Fibroblast of lung (primary cell): ENCODE data around the gene ZP1. TPM values are rescaled to one million over a fixed set of nuclear protein-coding genes. Genes with fewer than 3 reads are reported as not detected.

Source experiments
- DNase-seq, 2 donors: peaks; one replicate each; pipeline versions ENCODE4 v3.0.0 to v3.0.0-alpha.2; 2010; ENCODE audit warnings: low read depth in 2 of 2
- H2AFZ ChIP-seq: 2 replicates; pipeline ENCODE4 v1.5.1; 2012; ENCODE audit warnings: low read length, control low read depth, inconsistent platforms
- H3K27ac ChIP-seq: 2 replicates; pipeline ENCODE4 v1.5.1; 2011; ENCODE audit warnings: low read length, control low read depth; ENCODE audit not compliant: insufficient read depth
- H3K27me3 ChIP-seq: 2 replicates; pipeline ENCODE4 v1.5.1; 2011; ENCODE audit warnings: mild to moderate bottlenecking, low read length; ENCODE audit not compliant: control insufficient read depth, insufficient read depth
- H3K36me3 ChIP-seq: 2 replicates; pipeline ENCODE4 v1.5.1; 2011; ENCODE audit warnings: low read length; ENCODE audit not compliant: control insufficient read depth, insufficient read depth
- H3K4me1 ChIP-seq: 2 replicates; pipeline ENCODE4 v1.5.1; 2011; ENCODE audit warnings: low read length; ENCODE audit not compliant: control insufficient read depth, insufficient read depth; ENCODE audit errors: extremely low read depth
- H3K4me2 ChIP-seq: 2 replicates; pipeline ENCODE4 v1.5.1; 2011; ENCODE audit warnings: low read length, control low read depth; ENCODE audit not compliant: insufficient read depth; ENCODE audit errors: extremely low read depth
- H3K4me3 ChIP-seq, 4 experiments: fragments of 200-600 bp in 1 of 4; sonication (generic) in 1 of 4; replicated peaks in 1 of 4; 2 replicates each; pipeline ENCODE4 v1.5.1; 2011 to 2016; ENCODE audit warnings: low read length in 4 of 4, low read depth in 3 of 4, mild to moderate bottlenecking in 3 of 4, control low read depth in 2 of 4, inconsistent platforms in 1 of 4, mixed read lengths in 1 of 4; ENCODE audit not compliant: insufficient read depth in 1 of 4; ENCODE audit errors: control extremely low read depth in 1 of 4
- H3K79me2 ChIP-seq: 2 replicates; pipeline ENCODE4 v1.5.1; 2012; ENCODE audit warnings: mild to moderate bottlenecking, low read length, inconsistent platforms; ENCODE audit not compliant: control insufficient read depth, insufficient read depth
- H3K9ac ChIP-seq: 2 replicates; pipeline ENCODE4 v1.5.1; 2011; ENCODE audit warnings: mild to moderate bottlenecking, low read length, control low read depth; ENCODE audit not compliant: insufficient read depth
- H3K9me3 ChIP-seq: 2 replicates; pipeline ENCODE4 v1.5.1; 2012; ENCODE audit warnings: low read depth, low read length; ENCODE audit not compliant: control insufficient read depth, insufficient read depth
- H4K20me1 ChIP-seq: 2 replicates; pipeline ENCODE4 v1.5.1; 2011; ENCODE audit warnings: low read length; ENCODE audit not compliant: control insufficient read depth, insufficient read depth; ENCODE audit errors: extremely low read depth
- CTCF ChIP-seq, 2 donors: IDR thresholded peaks in 1 of 2; conservative IDR thresholded peaks in 1 of 2; 1 replicate in 1 of 2; 2 replicates in 1 of 2; pipeline ENCODE4 v1.5.1; 2011 to 2012; ENCODE audit warnings: low read length in 2 of 2, control low read depth in 1 of 2, inconsistent platforms in 1 of 2, low read depth in 1 of 2, mild to moderate bottlenecking in 1 of 2
- EZH2 ChIP-seq: IDR thresholded peaks from 2 replicates; pipeline ENCODE4 v1.5.1; 2012; ENCODE audit warnings: low read length, control low read depth, mild to moderate bottlenecking; ENCODE audit errors: missing control alignments
- polyA plus RNA-seq, 2 donors: library from polyadenylated mRNA; depleted of rRNA in 1 of 2; stranded (reverse) in 1 of 2; unstranded in 1 of 2; fragments of >200 nt; gene quantifications; 2 replicates each; pipeline ENCODE4 v1.2.1, GENCODE V29; 2011 to 2012; ENCODE audit warnings: missing spikeins in 1 of 2
- total RNA-seq: library from RNA; depleted of rRNA; stranded (reverse); fragments of >200 nt; gene quantifications from 2 replicates; pipeline ENCODE4 v1.2.1, GENCODE V29; 2014

The ZP1 gene
- total and polyA plus RNA-seq, 2 donors (not counting 1 experiment from before 2014, with no cell fraction given), result 0.62 TPM; not detected in 1

DNA sequence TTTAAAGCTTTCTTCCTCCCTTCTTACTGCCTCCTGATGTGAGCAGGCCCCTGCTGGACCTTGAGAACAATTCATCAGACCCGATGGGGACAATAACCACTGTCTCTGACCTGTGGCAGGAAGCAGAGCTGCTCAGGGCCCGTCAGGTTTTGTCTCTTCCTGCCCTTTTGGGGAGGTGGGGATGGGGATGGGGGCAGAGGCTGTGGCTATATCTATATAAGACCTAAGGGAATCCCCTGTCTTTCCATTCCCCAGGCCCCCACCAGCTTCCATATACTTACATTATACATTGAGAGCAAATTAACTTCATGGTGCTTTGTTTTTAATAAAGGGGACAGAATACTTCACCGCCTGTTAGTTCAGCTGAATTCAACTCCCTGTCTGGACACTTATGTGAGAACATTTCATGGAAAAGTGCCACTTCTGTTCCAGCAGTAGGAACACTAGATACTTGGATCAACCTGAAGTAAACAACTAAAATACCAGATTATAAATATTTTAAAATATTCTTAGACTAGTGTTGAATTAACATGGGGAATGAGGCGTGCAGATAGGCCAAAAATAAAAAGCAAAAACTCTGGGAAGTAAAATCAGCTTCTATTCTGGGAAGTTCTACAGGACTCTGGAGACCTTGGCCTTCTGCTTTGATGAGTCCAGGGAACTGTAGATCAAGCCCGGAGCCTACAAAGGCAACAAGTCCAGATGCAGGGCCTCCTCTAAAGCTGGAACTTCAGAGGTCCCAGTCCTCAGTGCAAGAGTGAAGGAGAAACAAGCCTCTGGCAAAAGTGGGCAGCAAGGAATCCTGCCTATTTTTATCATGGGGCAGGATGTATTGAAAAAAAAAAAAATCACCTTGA lies 11.1 kb downstream of the ZP1 start:
- Histone ChIP-seq H3K9ac (no peak overlapping the region), H3K27me3 (no peaks in the 10 kb centered on the region), H4K20me1 (no peaks in the 10 kb centered on the region), H3K9me3 (no peaks in the 10 kb centered on the region), H3K4me1 (peaks cover under 1% of the 10 kb centered on the region), H3K36me3 (no peaks in the 10 kb centered on the region), H3K27ac (no peak overlapping the region), H3K4me2 (no peak overlapping the region), H2AFZ (no peak overlapping the region), H3K4me3 (no peak overlapping the region), H3K79me2 (no peaks in the 10 kb centered on the region)
- TF ChIP-seq CTCF (conservative IDR thresholded peaks at IDR 0.05 in 1 of 2, IDR thresholded peaks at IDR 0.05 in 1 of 2; ENCODE audit: low read depth in 1 of 2, low read length in 2 of 2) (no peak), EZH2 (no peak)
- no peak for DNase-seq

- TF ChIP-seq EZH2, result no peak
- TF ChIP-seq CTCF (conservative IDR thresholded peaks at IDR 0.05 in 1 of 2, IDR thresholded peaks at IDR 0.05 in 1 of 2; ENCODE audit: low read depth in 1 of 2, low read length in 2 of 2), result no peak
Measured at GRCh38 chr11:60879104-60879503, 11.8 kb downstream of the ZP1 start.

GRCh38 chr11:60879971-60880588 lies 12.7 kb downstream of the ZP1 start:
- Histone ChIP-seq H3K27ac (no peak overlapping the region), H3K4me1 (no peaks in the 10 kb centered on the region), H3K36me3 (no peaks in the 10 kb centered on the region), H3K4me2 (no peak overlapping the region), H4K20me1 (no peaks in the 10 kb centered on the region), H3K9me3 (no peaks in the 10 kb centered on the region), H3K4me3 (no peak overlapping the region), H3K27me3 (no peaks in the 10 kb centered on the region), H2AFZ (no peak overlapping the region), H3K9ac (no peak overlapping the region), H3K79me2 (no peaks in the 10 kb centered on the region)
- DNase-seq, result no peak
- TF ChIP-seq CTCF (conservative IDR thresholded peaks at IDR 0.05 in 1 of 2, IDR thresholded peaks at IDR 0.05 in 1 of 2; ENCODE audit: low read depth in 1 of 2, low read length in 2 of 2) (no peak), EZH2 (no peak)

More at GRCh38 chr11:60879104-60879503, 11.8 kb downstream of the ZP1 start:
- no peaks in the 10 kb centered on the region for H3K79me2 ChIP-seq
- no peaks in the 10 kb centered on the region for H4K20me1 ChIP-seq
- no peak overlapping the region for H2AFZ ChIP-seq
- H3K27ac ChIP-seq, result no peak overlapping the region
- H3K4me2 ChIP-seq, result no peak overlapping the region
- no peak overlapping the region for H3K4me3 ChIP-seq
- no peaks in the 10 kb centered on the region for H3K4me1 ChIP-seq
- H3K9me3 ChIP-seq, result no peaks in the 10 kb centered on the region
- no peak for DNase-seq
- H3K36me3 ChIP-seq, result no peaks in the 10 kb centered on the region
- no peak overlapping the region for H3K9ac ChIP-seq
- H3K27me3 ChIP-seq, result no peaks in the 10 kb centered on the region
